K562 (cell line): ENCODE results near the gene EEFSEC. TPM values are rescaled to one million over a fixed set of nuclear protein-coding genes. Genes with fewer than 3 reads are reported as not detected.
A peak's percentile ranks its signal among the peaks of the same experiment; 100 is the strongest.

ENCODE experiments used
- C11orf30 ChIP-seq: fragments of 450-650 bp; IDR thresholded peaks from 2 replicates; pipeline ENCODE4 v1.6.1; 2016; ENCODE audit warnings: low read depth, mild to moderate bottlenecking
- CBX1 ChIP-seq: sonication (generic); IDR thresholded peaks from 2 replicates; pipeline ENCODE4 v1.6.1; 2016; ENCODE audit warnings: antibody characterized with exemption, low read depth, mild to moderate bottlenecking
- CCAR2 ChIP-seq: fragments of 200-400 bp; formaldehyde crosslinking; IDR thresholded peaks from 2 replicates; pipeline ENCODE4 v1.6.1; 2017; ENCODE audit warnings: mild to moderate bottlenecking, low read depth, low read length
- GABPB1 ChIP-seq: sonication (generic); formaldehyde crosslinking; IDR thresholded peaks from 2 replicates; pipeline ENCODE4 v1.8.0; 2022; ENCODE audit warnings: mild to moderate bottlenecking, missing genetic modification reagents
- KLF13 ChIP-seq: fragments of 450-650 bp; IDR thresholded peaks from 2 replicates; pipeline ENCODE4 v1.6.1; 2016; ENCODE audit warnings: missing genetic modification characterization, low read depth, mild to moderate bottlenecking, missing compliant biosample characterization, moderate library complexity, borderline replicate concordance
- KLF16 ChIP-seq: IDR thresholded peaks from 2 replicates; pipeline ENCODE4 v1.6.1; 2016; ENCODE audit warnings: antibody characterized with exemption
- MAFG ChIP-seq: fragments of 450-650 bp; conservative IDR thresholded peaks from 2 replicates; pipeline ENCODE4 v1.6.1; 2016; ENCODE audit warnings: missing genetic modification characterization, missing compliant biosample characterization
- NELFE ChIP-seq: IDR thresholded peaks from 2 replicates; pipeline ENCODE4 v1.6.1; 2011; ENCODE audit warnings: mild to moderate bottlenecking; ENCODE audit not compliant: insufficient read depth, insufficient read length
- PCBP2 ChIP-seq: fragments of 200-400 bp; formaldehyde crosslinking; IDR thresholded peaks from 2 replicates; pipeline ENCODE4 v1.6.1; 2018; ENCODE audit warnings: low read length, low read depth, mild to moderate bottlenecking, moderate library complexity; ENCODE audit not compliant: poor library complexity, severe bottlenecking
- PHF8 ChIP-seq: fragments of 200-600 bp; sonication (generic); IDR thresholded peaks from 2 replicates; pipeline ENCODE4 v1.6.1; 2012; ENCODE audit warnings: mixed run types, mild to moderate bottlenecking, inconsistent platforms, low read length, moderate library complexity, borderline replicate concordance
- PTBP1 ChIP-seq: fragments of 200-400 bp; formaldehyde crosslinking; IDR thresholded peaks from 2 replicates; pipeline ENCODE4 v1.6.1; 2017; ENCODE audit warnings: low read depth, low read length
- PTTG1 ChIP-seq: fragments of 450-650 bp; IDR thresholded peaks from 2 replicates; pipeline ENCODE4 v1.6.1; 2016; ENCODE audit warnings: low read depth, mild to moderate bottlenecking, missing genetic modification characterization, missing compliant biosample characterization
- RBM25 ChIP-seq: fragments of 200-400 bp; formaldehyde crosslinking; IDR thresholded peaks from 2 replicates; pipeline ENCODE4 v1.6.1; 2018; ENCODE audit warnings: low read length, low read depth, moderate library complexity; ENCODE audit not compliant: severe bottlenecking
- SMARCB1 ChIP-seq: IDR thresholded peaks from 2 replicates; pipeline ENCODE4 v1.6.1; 2011; ENCODE audit warnings: improper control_type of control experiment, low read depth; ENCODE audit not compliant: insufficient read length
- SNIP1 ChIP-seq: fragments of 450-650 bp; IDR thresholded peaks from 2 replicates; pipeline ENCODE4 v1.7.1; 2017; ENCODE audit warnings: low read depth, mild to moderate bottlenecking
- ZBTB1 ChIP-seq: sonication (generic); formaldehyde crosslinking; IDR thresholded peaks from 2 replicates; pipeline ENCODE4 v1.8.1; 2023; ENCODE audit warnings: missing genetic modification reagents, low read depth, mild to moderate bottlenecking, borderline replicate concordance
- ZC3H11A ChIP-seq: IDR thresholded peaks from 2 replicates; pipeline ENCODE4 v1.6.1; 2012; ENCODE audit warnings: low read depth, low read length, improper control_type of control experiment
- ZFP30 ChIP-seq: fragments of 250-450 bp; sonication (Bioruptor Pico); IDR thresholded peaks from 2 replicates; pipeline ENCODE4 v1.8.0; 2022; ENCODE audit warnings: moderate library complexity, mild to moderate bottlenecking, inconsistent platforms, borderline replicate concordance
- ZNF224 ChIP-seq: sonication (generic); formaldehyde crosslinking; IDR thresholded peaks from 2 replicates; pipeline ENCODE4 v1.8.0; 2022; ENCODE audit warnings: mild to moderate bottlenecking, missing genetic modification reagents
- ZNF282 ChIP-seq: sonication (generic); formaldehyde crosslinking; IDR thresholded peaks from 2 replicates; pipeline ENCODE4 v1.8.1; 2023; ENCODE audit warnings: missing genetic modification reagents
- ZNF431 ChIP-seq: sonication (generic); formaldehyde crosslinking; IDR thresholded peaks from 2 replicates; pipeline ENCODE4 v1.8.0; 2022; ENCODE audit warnings: mild to moderate bottlenecking, missing genetic modification reagents
- polyA plus RNA-seq, 8 experiments: library from polyadenylated mRNA; depleted of rRNA in 4 of 8; stranded (reverse) in 5 of 8; unstranded in 3 of 8; fragments of >200 nt; fragmentation: Nextera tagmentation in 2 of 8; fragmentation: Illumina TruSeq in 1 of 8; extraction: Ambion mirVana in 2 of 8; extraction: Trizol in 1 of 8; gene quantifications; 2 replicates each; pipeline versions ENCODE4 v1.2.1 to v1.2.3, GENCODE V29; 2011 to 2014; ENCODE audit warnings: inconsistent platforms in 1 of 8, missing spikeins in 1 of 8
- total RNA-seq, 7 experiments: library from RNA; depleted of rRNA in 6 of 7; stranded (reverse); fragments of >200 nt in 6 of 7; fragmentation: Illumina TruSeq in 2 of 7; extraction: Trizol in 2 of 7; gene quantifications; 2 replicates each; pipeline versions ENCODE4 v1.2.1 to v1.2.3, GENCODE V29; 2011 to 2021; ENCODE audit warnings: low replicate concordance in 1 of 7
- TF ChIP-seq, protein P1 (sequence below): fragments of 250-450 bp; sonication (Bioruptor Pico); IDR thresholded peaks from 2 replicates; pipeline ENCODE4 v1.8.0; 2022; ENCODE audit warnings: inconsistent platforms
- TF ChIP-seq, protein P2 (sequence below): fragments of 250-450 bp; sonication (Bioruptor Pico); IDR thresholded peaks from 2 replicates; pipeline ENCODE4 v1.8.0; 2021; ENCODE audit warnings: borderline replicate concordance, mild to moderate bottlenecking, moderate library complexity; ENCODE audit not compliant: poor library complexity, severe bottlenecking
- TF ChIP-seq, protein P3 (sequence below): fragments of 250-450 bp; sonication (Bioruptor Pico); IDR thresholded peaks from 2 replicates; pipeline ENCODE4 v1.8.0; 2021; ENCODE audit warnings: moderate library complexity, mild to moderate bottlenecking, inconsistent platforms
- TF ChIP-seq, protein P4 (sequence below): sonication (generic); formaldehyde crosslinking; IDR thresholded peaks from 2 replicates; pipeline ENCODE4 v1.9.0; 2022; ENCODE audit warnings: mild to moderate bottlenecking, missing genetic modification reagents

EEFSEC gene
- total and polyA plus RNA-seq, 9 of the 15 experiments (the other 6 are each of a cell fraction or from before 2014, with no cell fraction given), result 0.35 to 11.8 (median 7.7) TPM

GRCh38 chr3:128416578-128417211 is 263.4 kb downstream of the EEFSEC start (continued):
- no peak for TF ChIP-seq PCBP2
- TF ChIP-seq, protein P1, sequence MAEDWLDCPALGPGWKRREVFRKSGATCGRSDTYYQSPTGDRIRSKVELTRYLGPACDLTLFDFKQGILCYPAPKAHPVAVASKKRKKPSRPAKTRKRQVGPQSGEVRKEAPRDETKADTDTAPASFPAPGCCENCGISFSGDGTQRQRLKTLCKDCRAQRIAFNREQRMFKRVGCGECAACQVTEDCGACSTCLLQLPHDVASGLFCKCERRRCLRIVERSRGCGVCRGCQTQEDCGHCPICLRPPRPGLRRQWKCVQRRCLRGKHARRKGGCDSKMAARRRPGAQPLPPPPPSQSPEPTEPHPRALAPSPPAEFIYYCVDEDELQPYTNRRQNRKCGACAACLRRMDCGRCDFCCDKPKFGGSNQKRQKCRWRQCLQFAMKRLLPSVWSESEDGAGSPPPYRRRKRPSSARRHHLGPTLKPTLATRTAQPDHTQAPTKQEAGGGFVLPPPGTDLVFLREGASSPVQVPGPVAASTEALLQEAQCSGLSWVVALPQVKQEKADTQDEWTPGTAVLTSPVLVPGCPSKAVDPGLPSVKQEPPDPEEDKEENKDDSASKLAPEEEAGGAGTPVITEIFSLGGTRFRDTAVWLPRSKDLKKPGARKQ, result no peak
- no peak for TF ChIP-seq ZC3H11A
- TF ChIP-seq GABPB1, result no peak; the same call in 1 of the 2 replicates
- TF ChIP-seq, protein P2, sequence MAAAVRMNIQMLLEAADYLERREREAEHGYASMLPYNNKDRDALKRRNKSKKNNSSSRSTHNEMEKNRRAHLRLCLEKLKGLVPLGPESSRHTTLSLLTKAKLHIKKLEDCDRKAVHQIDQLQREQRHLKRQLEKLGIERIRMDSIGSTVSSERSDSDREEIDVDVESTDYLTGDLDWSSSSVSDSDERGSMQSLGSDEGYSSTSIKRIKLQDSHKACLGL (CRISPR knock-in tag), result peak; percentile 20
- peak; percentile 76 for TF ChIP-seq SMARCB1
- TF ChIP-seq C11orf30, result no peak
- no peak; the same call in 1 of the 2 replicates for TF ChIP-seq PHF8
- TF ChIP-seq KLF16, result no peak
- no peak for TF ChIP-seq ZNF431 (CRISPR knock-in tag)
- no peak for TF ChIP-seq ZNF224
- no peak for TF ChIP-seq ZFP30 (CRISPR knock-in tag)
- peak; percentile 68; the same call in 1 of the 2 replicates for TF ChIP-seq ZBTB1 (CRISPR knock-in tag)
- TF ChIP-seq SNIP1, result no peak
- TF ChIP-seq RBM25, result no peak
- no peak for TF ChIP-seq MAFG (tag)
- TF ChIP-seq, protein P3, sequence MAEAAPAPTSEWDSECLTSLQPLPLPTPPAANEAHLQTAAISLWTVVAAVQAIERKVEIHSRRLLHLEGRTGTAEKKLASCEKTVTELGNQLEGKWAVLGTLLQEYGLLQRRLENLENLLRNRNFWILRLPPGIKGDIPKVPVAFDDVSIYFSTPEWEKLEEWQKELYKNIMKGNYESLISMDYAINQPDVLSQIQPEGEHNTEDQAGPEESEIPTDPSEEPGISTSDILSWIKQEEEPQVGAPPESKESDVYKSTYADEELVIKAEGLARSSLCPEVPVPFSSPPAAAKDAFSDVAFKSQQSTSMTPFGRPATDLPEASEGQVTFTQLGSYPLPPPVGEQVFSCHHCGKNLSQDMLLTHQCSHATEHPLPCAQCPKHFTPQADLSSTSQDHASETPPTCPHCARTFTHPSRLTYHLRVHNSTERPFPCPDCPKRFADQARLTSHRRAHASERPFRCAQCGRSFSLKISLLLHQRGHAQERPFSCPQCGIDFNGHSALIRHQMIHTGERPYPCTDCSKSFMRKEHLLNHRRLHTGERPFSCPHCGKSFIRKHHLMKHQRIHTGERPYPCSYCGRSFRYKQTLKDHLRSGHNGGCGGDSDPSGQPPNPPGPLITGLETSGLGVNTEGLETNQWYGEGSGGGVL, result no peak
- no peak for TF ChIP-seq KLF13 (tag)
- TF ChIP-seq CBX1, result no peak
- TF ChIP-seq ZNF282 (CRISPR knock-in tag), result no peak
- no peak for TF ChIP-seq CCAR2
- no peak for TF ChIP-seq PTBP1
- TF ChIP-seq, protein P4, sequence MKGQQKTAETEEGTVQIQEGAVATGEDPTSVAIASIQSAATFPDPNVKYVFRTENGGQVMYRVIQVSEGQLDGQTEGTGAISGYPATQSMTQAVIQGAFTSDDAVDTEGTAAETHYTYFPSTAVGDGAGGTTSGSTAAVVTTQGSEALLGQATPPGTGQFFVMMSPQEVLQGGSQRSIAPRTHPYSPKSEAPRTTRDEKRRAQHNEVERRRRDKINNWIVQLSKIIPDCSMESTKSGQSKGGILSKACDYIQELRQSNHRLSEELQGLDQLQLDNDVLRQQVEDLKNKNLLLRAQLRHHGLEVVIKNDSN (CRISPR knock-in tag), result no peak
- TF ChIP-seq PTTG1, result no peak
- no peak for TF ChIP-seq NELFE
